Rectal smooth muscle tissue (tissue), 1 donor: ENCODE data around the gene SLC27A5.

Source experiments
- H3K27ac ChIP-seq: one replicate; pipeline ENCODE4 v1.7.0; 2013; ENCODE audit warnings: low read depth, low read length, inconsistent platforms
- H3K27me3 ChIP-seq: one replicate; pipeline ENCODE4 v1.7.0; 2013; ENCODE audit warnings: low read length; ENCODE audit not compliant: control insufficient read depth, insufficient read depth
- H3K36me3 ChIP-seq: one replicate; pipeline ENCODE4 v1.7.0; 2013; ENCODE audit warnings: low read length; ENCODE audit not compliant: control insufficient read depth, insufficient read depth
- H3K4me1 ChIP-seq: one replicate; pipeline ENCODE4 v1.7.0; 2013; ENCODE audit warnings: low read length; ENCODE audit not compliant: control insufficient read depth, insufficient read depth
- H3K4me3 ChIP-seq: one replicate; pipeline ENCODE4 v1.7.0; 2013; ENCODE audit warnings: low read length
- H3K9ac ChIP-seq: one replicate; pipeline ENCODE4 v1.7.0; 2013; ENCODE audit warnings: low read length

SLC27A5 gene

DNA sequence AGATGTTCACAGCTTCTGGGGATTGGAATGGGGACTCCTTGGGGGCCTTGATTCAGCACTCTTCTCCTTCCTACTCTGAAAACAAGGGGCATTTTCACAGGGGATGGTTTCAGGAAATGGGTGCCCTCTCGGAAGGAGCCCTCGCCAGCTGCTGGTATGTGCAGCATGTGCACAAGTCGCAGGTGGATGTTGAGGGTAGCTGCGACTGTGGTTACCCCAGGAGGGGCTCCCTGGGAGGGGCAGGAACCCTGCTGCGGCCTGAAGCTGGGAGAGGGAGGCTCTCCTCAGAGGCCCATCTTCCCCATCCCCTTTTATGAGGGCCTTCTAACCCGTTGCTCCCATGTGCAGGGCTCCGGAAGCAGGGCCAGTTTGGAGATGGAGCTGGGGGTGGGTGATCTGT, 29.4 kb downstream of the SLC27A5 start:
- Histone ChIP-seq H3K27me3 (no peaks in the 10 kb centered on the region), H3K36me3 (no peaks in the 10 kb centered on the region), H3K27ac (no peak overlapping the region), H3K9ac (no peak overlapping the region), H3K4me3 (no peak overlapping the region), H3K4me1 (no peaks in the 10 kb centered on the region)

DNA sequence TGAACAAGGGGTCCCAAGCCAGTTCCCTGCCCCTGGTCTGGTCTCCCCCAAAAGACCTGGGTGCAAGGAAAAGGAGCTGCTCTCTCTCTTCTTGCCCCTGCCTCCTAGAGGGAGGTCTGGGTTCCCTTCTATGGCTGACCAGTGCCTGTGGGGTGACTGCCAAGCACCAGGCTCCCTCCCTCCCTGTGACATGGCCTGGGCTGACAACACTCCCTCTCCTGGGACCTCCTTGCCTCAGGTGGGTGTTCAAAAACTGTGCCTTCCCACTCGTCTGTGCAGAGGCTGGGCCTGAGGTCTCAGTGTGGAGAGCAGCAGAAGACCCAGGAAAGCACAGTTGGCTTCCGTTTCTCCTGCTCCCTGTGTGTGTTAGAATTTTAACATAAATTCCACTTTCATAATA, 31.0 kb downstream of the SLC27A5 start:
- no peak overlapping the region for H3K9ac ChIP-seq
- no peaks in the 10 kb centered on the region for H3K27me3 ChIP-seq
- no peak overlapping the region for H3K27ac ChIP-seq
- peaks cover 4% of the 10 kb centered on the region for H3K4me1 ChIP-seq
- no peak overlapping the region for H3K4me3 ChIP-seq
- H3K36me3 ChIP-seq, result no peaks in the 10 kb centered on the region

DNA sequence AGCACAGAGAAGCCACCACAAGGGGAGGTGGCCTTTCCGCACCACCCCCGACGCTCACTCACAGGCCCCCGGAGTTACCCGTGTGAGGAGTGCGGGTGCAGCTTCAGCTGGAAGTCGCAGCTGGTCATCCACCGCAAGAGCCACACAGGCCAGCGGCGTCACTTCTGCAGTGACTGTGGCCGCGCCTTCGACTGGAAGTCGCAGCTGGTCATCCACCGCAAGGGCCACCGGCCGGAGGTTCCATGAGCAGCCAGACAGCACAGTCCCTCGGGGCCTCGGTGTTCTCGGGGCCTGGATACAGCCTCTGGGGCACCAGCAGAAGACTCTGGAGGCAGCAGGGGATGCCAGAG, 31.3 kb downstream of the SLC27A5 start:
- H3K36me3 ChIP-seq, result no peaks in the 10 kb centered on the region
- no peaks in the 10 kb centered on the region for H3K27me3 ChIP-seq
- H3K9ac ChIP-seq, result no peak overlapping the region

DNA sequence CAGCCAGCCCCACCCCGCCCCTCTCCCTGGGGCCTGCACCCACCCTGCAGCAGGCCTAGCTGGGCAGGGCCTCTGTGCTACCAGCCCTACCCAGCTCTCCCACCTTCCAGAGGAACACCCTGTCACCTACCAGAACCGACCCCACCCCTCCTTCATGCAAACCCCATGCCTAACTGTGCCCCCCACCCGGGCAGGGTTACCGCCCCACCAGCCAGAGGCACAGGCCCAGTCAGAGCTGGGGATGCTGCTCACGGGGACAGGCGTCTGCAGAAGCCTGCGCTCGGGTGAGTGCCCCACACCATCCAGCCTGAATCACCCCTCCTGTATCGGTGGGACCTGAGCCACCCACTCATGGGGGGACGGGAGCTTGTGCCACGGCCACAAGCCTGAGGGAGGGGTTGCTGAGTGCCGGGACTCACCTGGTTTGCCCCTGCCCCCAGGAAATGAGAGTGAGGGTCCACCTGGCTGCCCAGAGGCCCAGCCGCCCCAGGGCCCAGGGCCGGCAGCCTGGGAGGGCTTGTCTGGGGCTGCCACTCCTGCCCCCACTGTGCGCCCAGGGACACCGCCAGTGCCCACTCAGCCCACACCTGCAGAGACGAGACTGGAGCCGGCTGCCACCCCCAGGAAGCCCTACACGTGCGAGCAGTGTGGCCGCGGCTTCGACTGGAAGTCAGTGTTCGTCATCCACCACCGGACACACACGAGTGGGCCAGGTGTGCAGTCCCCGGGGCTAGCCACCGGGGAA, 31.9 kb downstream of the SLC27A5 start:
- no peak overlapping the region for H3K4me3 ChIP-seq
- peaks cover 4% of the 10 kb centered on the region for H3K4me1 ChIP-seq
- no peak overlapping the region for H3K27ac ChIP-seq
- no peak overlapping the region for H3K9ac ChIP-seq
- no peaks in the 10 kb centered on the region for H3K36me3 ChIP-seq
- H3K27me3 ChIP-seq, result no peaks in the 10 kb centered on the region

More for the DNA sequence above, 31.3 kb downstream of the SLC27A5 start:
- H3K4me3 ChIP-seq, result no peak overlapping the region
- H3K27ac ChIP-seq, result no peak overlapping the region
- H3K4me1 ChIP-seq, result peaks cover 4% of the 10 kb centered on the region

DNA sequence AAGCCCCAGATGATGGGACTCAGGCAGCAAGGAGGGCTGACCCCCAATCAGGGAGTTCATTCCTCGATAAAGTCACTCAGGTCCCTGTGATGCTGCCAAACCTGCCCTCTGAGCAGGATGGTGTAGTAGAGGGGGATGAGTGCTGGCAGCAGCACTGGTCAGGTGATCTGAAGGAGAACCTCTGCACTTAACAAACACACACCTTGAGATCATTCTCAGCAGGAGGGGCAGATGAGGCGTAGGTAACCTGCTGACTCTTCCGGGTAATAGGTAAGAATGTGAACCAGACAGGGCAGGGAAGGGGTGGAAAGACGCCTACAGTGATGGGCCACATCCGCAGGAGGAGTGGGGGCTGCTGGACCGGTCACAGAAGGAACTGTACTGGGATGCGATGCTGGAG, 32.5 kb downstream of the SLC27A5 start:
- H3K9ac ChIP-seq, result no peak overlapping the region
- H3K4me1 ChIP-seq, result peaks cover 4% of the 10 kb centered on the region
- no peaks in the 10 kb centered on the region for H3K36me3 ChIP-seq
- H3K27ac ChIP-seq, result no peak overlapping the region
- no peak overlapping the region for H3K4me3 ChIP-seq
- H3K27me3 ChIP-seq, result no peaks in the 10 kb centered on the region

DNA sequence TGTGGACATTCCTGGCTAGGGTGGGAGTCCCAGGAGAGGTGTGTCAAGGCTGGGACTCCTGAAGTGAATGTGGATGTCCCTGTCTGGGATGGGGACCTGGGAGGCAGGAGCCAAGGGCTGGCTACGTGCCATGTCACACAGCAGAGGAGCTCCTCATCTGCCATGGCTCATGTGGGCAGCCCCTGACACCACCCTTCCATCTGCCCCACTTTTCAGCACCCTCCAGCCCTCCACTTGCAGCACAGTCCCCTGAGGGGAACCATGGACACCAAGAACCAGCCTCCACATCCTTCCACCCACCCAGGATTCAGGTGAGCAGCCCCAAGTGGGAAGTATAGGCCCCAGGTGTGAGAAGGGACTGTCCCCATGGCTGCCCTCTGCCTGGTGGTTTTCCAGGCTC, 33.9 kb downstream of the SLC27A5 start:
- Histone ChIP-seq H3K9ac (no peak overlapping the region), H3K36me3 (peaks cover 4% of the 10 kb centered on the region), H3K4me3 (no peak overlapping the region), H3K4me1 (peaks cover 4% of the 10 kb centered on the region), H3K27ac (no peak overlapping the region), H3K27me3 (no peaks in the 10 kb centered on the region)

DNA sequence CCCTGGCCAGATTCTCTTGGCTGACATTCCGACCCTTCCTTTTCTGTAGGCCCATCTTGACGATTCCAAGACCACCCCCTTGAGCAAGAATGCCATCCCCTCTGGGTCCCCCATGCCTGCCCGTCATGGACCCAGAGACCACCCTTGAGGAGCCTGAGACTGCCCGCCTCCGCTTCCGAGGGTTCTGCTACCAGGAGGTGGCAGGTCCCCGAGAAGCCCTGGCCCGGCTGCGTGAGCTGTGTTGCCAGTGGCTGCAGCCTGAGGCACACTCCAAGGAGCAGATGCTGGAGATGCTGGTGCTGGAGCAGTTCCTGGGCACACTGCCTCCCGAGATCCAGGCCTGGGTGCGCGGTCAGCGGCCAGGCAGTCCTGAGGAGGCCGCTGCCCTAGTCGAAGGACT, 34.7 kb downstream of the SLC27A5 start:
- H3K36me3 ChIP-seq, result peaks cover 12% of the 10 kb centered on the region
- H3K27ac ChIP-seq, result peak overlapping the region; percentile 13
- no peaks in the 10 kb centered on the region for H3K27me3 ChIP-seq
- peak overlapping the region; percentile 88 for H3K4me3 ChIP-seq
- H3K4me1 ChIP-seq, result peaks cover 4% of the 10 kb centered on the region
- no peak overlapping the region for H3K9ac ChIP-seq

DNA sequence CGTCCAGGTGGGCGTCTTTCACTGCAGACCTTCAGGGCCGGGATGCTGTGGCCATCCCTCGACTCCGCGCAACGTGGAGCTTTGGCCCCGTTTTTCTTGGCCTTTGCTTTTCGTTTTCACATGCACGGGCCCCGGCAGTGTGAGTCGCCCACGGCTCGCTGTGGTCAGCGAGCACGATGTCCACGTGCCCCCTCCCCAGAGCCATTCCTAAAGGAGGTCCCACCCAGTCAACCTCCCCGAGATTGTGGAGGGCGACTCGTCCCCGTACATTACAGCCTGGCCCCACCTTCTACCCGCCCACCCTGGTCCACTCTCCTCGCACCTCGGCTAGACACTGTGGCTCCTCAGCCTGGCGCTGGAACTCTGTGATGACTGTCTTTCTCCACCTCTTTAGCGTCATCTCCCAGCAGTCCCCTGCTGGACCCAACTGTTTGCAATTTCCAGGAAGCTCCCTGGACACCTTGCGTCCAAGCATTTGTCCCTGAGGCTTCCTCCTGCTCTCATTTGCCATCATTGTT, 35.2 kb downstream of the SLC27A5 start:
- no peaks in the 10 kb centered on the region for H3K27me3 ChIP-seq
- H3K9ac ChIP-seq, result peak overlapping the region; percentile 59
- peak overlapping the region; percentile 91 for H3K27ac ChIP-seq
- peak overlapping the region; percentile 88 for H3K4me3 ChIP-seq
- peaks cover 13% of the 10 kb centered on the region for H3K36me3 ChIP-seq
- peaks cover 4% of the 10 kb centered on the region for H3K4me1 ChIP-seq

DNA sequence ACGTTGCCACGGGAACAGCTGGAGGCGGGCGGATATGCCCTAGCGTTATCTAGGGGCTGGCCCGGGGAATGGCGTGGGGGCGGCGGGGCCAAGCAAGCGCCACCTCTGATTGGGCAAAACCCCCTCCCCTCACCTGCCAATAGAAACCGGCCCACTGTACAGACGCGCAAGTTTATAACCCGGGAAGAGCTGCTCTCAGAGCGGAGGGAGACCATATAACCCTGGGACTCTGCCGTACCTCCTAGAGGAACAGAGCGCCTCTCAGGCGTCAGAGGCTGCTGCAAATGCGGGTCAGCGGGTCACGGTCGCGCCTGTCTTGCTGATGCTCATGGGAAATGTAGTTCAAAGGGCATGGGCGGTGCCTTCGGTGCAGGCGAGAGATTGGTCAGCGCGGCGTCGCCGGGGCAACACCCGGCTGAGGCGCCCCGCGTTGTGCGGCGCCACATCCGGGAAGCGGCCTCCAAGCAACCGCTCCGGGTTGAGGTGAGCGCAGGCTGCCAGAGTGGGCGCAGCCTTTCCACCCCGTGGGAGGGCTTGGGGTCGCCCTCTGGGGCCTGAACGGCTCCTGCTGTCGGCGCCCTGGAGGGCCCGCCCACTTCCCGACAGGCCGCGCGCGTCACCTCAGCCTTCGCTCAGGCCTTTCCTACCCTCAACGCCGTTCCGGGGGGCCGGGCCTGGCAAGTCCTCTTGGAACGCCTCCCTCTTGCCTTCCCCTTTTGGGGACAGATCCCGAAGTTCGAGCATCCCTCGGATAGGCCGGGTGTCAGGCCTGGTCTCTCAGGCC, 35.9 kb downstream of the SLC27A5 start, which contains the start of gene ZNF446:
Gene ZNF446 (plus strand): TSS at position 639 of the 784 bp plus-strand sequence. CDS start 867 bp downstream, outside the sequence.
- Histone ChIP-seq H3K4me3 (peak within 1 kb of the TSS; percentile 88), H3K4me1 (peaks cover 4% of the 10 kb centered on the region), H3K27ac (peak within 1 kb of the TSS; percentile 91), H3K36me3 (peaks cover 13% of the 10 kb centered on the region), H3K27me3 (no peaks in the 10 kb centered on the region), H3K9ac (peak within 1 kb of the TSS; percentile 59)

DNA sequence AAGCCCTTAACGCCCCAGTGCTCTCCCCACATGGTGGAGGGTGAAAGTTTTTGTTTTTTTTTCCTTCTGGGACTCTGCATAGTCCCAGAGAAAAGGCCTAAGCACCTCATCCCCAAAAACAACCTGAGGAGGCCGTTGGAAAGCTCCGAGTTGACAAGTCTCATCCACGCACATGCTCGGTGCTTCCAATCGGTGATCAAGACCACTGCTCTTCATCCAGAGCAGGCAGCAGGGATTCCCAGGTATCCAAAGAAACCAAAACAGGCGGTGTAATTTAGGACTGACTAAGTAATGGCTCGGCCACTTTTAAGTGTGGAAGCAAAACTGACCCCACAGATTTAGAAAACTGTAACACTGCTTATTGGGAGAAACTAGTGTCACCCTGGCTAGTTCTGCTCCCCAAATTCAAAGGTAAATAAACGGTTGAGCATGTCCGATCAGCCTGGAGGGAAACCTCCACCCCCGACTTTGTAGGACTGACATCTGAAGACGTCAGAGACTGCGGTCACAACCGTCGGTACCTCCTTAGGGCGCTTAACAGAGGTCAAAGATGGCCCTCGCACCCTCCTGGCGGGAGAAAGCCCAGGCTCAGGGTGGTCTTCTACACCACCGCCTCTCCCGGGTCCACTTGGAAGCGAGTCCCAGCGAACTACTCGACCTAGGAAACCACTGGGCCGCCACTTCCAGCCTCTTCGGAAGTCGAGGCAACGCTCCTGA, 36.6 kb downstream of the SLC27A5 start:
- Histone ChIP-seq H3K27ac (peak overlapping the region; percentile 91), H3K36me3 (peaks cover 15% of the 10 kb centered on the region), H3K9ac (no peak overlapping the region), H3K4me1 (peaks cover 4% of the 10 kb centered on the region), H3K27me3 (no peaks in the 10 kb centered on the region), H3K4me3 (peak overlapping the region; percentile 88)

DNA sequence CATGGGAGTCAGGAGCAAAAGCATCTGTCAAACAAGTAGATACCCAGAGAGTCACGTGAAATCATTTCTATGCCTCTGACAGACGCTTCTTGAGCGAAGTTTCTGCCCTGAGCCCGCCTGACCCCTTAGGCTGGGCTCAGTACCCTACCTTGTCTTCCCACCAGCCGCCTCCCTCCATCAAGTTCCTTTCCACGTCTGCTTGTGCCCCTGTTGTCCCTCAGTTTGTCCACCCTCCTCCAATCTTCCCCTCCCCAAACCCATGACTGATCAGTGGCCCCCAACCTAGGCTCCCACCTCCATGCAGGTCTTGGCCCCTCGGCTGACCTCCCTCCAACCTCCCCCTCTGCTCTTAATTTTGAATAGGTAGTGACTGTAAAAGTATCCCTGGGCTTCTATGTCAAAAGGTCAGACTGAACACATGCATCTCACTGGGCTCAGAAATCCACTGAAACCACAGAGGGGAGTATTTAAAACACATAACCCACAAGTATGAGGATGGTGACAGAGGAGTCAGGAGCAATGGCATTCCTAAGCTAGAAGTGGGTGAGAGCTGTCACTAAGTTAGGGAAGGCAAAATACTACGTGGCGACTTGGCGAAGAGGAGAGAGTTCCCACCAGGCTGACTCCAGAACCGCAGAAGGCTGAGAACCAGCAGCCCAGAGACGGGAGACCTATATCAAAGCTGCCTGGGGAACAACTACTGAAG, 37.3 kb downstream of the SLC27A5 start:
- Histone ChIP-seq H3K4me1 (peaks cover 4% of the 10 kb centered on the region), H3K27me3 (no peaks in the 10 kb centered on the region), H3K9ac (no peak overlapping the region), H3K27ac (no peak overlapping the region), H3K4me3 (no peak overlapping the region), H3K36me3 (peaks cover 15% of the 10 kb centered on the region)

DNA sequence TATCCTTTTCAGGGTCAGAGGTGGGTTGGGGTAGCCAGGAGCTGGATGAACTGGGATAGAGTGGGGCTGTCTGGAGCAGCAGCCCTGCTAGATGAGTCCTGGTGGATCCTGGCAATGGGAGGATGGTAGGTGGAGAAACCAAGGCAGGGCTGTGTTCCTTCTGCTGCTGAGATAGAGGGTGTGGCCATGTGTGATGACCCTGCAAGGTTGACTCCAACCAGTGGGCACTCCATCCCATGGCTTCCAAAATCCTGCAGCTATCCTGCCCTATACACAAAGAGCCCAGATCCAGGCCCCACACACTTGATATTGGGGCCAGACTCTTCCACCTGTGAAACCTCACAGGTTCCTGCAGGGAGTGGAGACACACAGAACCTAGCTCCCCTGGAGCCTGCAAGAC, 38.0 kb downstream of the SLC27A5 start:
- Histone ChIP-seq H3K27ac (no peak overlapping the region), H3K4me3 (no peak overlapping the region), H3K27me3 (no peaks in the 10 kb centered on the region), H3K4me1 (peaks cover 4% of the 10 kb centered on the region), H3K9ac (no peak overlapping the region), H3K36me3 (peaks cover 15% of the 10 kb centered on the region)
